ENCODE results near the gene HDAC4. TPM values are rescaled to one million over a fixed set of nuclear protein-coding genes. Genes with fewer than 3 reads are reported as not detected.

Gene HDAC4
- total RNA-seq, 1 donor from 2014 or later = 12.9 TPM

DNA sequence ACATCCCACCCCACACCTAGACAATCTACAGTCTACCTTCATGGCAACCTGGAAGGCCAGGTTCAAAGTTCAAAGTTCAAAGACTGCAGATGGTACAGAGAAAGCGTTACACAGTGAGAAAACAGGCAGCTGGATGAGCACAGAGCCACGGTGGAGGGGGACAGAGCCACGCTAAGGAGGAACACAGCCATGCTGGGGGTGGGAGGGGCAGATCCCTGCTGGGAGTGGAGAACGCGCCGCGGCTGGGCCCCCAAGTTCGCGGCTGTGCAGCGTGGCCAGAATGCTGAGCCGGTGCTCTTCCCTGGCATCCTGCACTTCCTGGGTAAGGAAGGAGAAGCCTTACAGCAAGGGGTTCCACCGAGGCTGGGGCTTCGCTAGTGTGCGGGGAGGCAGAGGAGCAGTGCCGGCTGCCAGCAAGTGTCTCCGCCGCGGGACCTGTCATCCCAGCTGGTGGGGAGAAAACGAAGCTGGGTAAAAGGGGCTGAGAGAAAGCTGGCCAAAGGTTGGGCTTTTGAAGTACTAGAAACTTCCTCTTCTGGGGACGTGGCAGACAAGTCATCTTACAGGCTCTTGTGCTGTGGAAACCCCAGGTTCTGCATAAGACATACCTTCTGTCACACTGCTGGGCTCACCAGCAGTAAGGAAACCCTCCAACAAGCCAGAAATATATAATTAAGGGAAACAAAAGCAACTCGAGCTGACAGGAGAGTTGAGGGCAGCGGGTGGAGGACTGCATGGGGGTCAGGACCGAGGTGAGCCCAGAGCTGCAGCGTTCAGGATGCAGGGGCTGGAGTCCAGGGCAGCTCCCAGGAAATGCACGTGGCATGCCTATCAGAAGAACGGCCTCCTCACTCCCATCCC lies 115.5 kb downstream of the HDAC4 start:
- DNase-seq (ENCODE audit: low read depth in 2 of 2) = no peak

DNA sequence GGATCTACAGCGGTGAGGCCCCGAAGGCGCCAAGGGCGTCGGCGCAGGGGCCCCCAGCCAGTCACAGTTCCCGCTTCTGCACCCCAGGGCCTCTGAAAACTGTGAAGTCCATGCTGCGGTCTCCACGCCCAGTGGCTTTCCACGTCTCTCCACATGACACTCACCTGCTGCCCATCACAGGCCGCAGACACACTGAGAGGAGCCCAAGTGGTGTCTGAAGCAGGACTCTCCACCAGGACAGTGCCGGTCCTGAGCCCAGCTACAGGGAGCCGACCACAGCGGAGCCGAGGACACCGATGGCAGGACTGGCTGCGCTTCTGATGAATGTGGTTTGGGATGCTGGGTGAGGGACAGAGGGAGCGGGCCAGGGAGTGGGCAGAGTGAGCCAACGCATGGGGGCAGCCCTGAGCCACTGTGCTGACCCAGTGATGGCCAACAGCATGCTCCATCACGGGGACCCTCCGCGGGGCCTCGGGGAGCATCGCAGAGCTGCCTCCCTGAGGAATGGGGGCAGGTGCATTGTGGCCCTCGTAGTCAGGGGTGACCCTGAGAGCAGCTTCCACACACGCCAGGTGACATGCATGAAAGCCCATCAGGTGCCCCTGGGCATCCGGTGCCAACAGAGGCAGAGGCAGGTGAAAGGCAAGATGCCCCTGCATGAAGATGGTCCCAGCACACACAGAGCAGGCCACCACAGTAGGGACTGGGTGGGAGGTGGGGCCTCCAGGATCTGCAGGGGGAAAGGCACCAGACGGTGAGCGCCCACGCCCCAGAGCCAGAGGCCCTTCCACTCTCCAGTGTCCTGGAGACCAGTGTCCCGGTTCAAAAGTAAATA lies 116.6 kb downstream of the HDAC4 start:
- no peak for DNase-seq (ENCODE audit: low read depth in 2 of 2)

DNA sequence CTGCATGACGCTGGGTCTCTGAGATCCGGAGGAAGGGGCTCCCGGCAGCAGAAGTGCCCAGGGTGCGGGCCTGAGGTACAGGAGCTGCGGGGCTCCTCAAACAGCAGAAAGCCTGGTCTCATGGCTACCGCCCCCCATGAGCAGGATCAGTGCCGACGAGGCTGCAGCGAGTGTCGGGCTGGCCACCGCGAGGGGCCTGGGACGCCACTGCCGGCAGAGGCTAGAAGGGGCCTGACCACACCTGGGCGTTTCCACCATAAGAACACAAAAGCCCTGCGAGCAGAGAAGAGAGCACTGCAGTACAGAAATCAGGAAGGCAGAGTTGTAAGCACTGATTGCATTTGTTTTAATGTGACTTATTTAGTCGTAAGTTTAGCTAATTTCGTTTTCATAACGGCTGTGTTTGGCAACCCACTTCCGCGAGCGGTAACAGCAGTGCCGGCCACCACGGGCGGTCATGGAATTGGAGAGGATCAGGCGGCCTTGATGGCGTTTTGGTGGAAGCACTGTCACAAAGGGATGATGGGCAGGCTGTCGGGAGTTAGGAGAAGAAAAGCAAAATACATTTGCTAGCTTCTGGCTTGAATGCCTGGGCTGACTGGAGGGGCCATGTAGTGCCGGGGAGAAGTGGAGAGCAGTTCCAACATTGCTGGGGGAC lies 117.4 kb downstream of the HDAC4 start:
- no peak for DNase-seq (ENCODE audit: low read depth in 2 of 2)

DNA sequence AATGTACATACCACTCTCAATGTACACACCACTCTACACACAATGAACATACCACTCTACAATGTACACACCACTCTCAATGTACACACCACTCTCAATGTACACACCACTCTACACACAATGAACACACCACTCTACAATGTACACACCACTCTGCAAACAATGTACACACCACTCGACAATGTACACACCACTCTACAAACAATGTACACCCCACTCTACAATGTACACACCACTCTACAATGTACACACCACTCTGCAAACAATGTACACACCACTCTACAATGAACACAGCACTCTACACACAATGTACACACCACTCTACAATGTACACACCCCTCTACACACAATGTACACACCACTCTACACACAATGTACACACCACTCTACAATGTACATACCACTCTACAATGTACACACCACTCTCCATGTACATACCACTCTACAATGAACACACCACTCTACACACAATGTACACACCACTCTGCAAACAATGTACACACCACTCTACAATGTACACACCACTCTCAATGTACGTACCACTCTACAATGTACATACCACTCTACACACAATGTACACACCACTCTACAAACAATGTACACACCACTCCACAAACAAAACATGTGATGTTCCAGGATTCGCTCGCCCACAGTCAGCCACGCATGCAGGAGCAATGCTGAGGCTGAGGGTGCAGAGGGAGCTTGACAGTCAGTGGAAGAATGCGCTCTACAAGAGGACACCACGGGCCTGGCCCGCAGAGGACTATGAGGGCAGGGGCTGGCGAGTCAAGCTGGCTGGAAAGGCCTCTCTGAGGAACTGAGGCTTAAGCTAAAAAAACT lies 118.2 kb downstream of the HDAC4 start:
- DNase-seq (ENCODE audit: low read depth in 2 of 2) = no peak

DNA sequence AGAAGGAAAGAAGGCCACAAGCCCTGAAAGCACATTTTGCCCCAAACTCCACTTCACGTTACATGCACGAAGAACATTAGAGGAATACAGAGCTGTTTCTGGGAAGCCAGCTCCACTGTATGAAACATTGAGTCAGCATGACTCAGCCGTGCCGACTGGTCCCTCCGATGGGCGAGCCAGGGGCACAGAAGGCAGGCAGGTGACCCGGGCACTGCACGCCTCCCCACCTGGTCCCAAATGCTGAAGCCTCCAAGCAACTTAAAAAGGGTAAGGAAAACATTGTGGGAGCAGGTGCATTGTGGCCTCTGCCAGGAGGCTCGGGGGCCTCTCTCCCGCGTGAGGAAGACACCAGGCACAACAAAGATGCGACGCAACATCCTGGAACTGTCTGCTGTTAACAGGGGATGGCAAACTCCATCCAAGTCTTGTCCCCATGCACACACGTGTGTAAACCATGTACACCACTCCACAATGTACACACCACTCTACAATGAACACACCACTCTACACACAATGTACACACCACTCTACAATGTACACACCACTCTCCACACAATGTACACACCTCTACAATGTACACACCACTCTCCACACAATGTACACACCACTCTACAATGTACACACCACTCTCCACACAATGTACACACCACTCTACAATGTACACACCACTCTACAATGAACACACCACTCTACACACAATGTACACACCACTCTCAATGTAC lies 120.4 kb downstream of the HDAC4 start:
- DNase-seq (ENCODE audit: low read depth in 2 of 2) = peak; percentile 32 to 64

DNA sequence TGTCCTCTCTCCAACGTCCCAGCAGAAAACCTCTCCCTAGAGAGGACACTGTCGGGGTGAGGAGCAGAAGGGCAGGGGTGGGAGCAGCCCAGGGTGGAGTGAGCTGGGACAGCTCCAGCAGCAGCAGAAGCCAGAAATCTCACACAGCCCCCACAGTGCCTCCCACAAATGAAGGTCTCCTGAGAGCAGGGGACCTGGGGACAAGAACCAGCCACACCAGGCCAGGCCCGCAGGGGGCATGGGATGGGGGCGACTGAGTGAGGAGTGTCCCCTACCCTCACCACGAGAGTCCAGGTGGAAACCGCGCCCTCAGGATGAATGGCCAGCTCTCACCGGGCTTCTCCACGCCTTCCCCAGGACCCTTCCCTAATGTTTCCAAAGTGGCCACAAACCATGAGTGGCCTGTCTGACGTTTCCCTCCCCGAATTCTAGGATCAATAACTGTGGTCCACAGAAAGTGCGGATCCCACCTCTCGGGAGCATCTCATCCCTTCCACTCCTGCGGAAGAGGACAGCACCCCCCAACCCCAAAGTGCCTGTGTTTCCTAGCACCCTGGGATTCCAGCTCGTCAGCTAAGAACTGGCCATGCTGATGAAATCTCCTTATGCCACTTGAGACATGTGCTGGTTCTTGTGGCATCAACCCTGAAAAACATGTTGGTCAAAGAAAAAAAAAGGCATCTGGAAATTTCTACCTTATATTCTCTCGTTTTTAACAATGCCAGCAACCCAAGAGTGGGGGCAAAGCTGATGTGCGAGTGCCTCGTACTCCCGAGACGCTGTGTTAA lies 121.1 kb downstream of the HDAC4 start:
- DNase-seq (ENCODE audit: low read depth in 2 of 2) = no peak

DNA sequence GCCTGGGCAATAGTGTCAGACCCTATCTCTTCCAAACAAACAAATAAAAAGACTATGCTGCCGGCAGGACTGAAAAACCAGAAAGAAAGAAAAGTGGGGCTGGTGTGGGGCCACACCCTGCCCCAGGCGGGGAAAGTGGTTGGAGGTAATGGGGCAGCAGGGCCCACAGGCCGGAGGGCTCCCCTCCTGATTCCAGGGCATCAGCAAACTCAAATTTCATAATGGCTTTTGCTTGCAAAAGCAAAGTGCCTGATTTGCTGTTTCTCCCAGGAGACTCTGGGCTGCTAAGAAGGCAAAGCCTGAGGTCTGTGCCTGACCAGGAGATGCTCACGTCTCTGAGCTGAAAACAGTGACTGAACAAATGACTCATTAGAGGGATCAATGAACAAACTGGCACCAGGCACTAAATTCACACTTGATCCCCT lies 121.9 kb downstream of the HDAC4 start:
- DNase-seq (ENCODE audit: low read depth in 2 of 2) = no peak

DNA sequence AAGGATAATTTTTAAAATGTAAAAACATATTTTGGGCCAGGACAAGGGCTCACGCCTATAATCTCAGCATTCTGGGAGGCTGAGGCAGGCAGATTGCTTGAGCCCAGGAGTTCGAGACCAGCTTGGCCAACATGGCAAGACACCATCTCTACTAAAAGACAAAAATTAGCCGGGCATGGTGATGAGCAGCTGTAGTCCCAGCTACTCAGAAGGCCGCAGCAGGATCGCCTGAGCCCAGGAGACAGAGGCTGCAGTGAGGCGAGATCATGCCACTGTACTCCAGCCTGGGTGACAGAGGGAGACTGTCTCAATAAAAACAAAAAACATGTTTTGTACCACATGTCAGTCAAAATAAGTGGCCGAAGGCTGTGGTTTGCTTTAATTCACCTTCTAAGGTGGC lies 122.5 kb downstream of the HDAC4 start:
- DNase-seq (ENCODE audit: low read depth in 2 of 2) = no peak

DNA sequence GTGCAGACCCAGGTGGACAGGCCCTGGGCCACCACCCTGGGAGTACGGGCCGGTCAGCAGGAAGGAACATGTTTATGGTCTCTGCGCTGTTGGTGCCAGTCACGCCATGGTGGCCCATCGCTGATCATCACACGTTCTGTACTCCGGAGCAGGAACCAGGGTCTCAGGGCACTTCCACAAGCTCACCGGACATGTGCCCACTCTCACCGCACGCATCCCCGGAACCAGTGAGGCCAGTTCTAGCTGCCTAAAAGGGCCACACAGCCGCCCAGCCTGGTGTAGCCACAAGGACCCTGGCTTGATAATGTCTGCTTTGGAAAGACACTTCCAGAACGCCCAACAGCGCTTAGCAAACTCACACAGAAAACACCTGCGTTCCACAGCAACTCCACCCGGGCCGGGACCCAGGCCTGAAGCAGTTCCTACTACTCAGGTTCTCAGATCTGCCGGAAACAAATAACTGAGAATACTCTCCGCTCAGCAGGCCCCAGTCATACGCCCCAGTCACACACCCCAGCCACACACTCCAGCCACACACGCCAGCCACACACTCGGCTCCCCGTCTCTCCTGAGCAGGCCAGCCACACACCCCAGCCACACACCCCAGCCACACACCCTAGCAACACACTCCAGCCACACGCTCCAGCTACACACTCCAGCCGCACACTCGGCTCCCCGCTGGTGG lies 123.3 kb downstream of the HDAC4 start:
- DNase-seq (ENCODE audit: low read depth in 2 of 2) = no peak

DNA sequence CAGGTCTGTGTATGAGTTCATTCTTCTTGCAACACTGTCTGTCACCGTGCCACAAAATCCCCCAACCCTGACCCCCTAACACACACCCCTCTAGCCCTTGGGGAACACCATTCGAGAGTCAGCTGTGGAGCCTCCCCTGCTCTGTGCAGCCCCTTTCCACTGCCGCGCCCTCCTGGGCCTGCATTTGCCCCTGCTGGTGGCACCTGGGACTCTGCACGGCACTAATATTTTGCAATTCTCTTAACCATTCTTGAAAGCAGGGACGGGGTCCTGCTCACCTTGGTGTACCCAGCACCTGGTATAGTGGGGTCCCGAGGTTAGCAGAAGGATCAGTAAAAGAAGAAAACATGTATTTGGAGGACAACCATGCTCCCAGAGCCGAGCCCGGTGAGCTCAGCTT lies 124.0 kb downstream of the HDAC4 start:
- DNase-seq (ENCODE audit: low read depth in 2 of 2) = no peak

DNA sequence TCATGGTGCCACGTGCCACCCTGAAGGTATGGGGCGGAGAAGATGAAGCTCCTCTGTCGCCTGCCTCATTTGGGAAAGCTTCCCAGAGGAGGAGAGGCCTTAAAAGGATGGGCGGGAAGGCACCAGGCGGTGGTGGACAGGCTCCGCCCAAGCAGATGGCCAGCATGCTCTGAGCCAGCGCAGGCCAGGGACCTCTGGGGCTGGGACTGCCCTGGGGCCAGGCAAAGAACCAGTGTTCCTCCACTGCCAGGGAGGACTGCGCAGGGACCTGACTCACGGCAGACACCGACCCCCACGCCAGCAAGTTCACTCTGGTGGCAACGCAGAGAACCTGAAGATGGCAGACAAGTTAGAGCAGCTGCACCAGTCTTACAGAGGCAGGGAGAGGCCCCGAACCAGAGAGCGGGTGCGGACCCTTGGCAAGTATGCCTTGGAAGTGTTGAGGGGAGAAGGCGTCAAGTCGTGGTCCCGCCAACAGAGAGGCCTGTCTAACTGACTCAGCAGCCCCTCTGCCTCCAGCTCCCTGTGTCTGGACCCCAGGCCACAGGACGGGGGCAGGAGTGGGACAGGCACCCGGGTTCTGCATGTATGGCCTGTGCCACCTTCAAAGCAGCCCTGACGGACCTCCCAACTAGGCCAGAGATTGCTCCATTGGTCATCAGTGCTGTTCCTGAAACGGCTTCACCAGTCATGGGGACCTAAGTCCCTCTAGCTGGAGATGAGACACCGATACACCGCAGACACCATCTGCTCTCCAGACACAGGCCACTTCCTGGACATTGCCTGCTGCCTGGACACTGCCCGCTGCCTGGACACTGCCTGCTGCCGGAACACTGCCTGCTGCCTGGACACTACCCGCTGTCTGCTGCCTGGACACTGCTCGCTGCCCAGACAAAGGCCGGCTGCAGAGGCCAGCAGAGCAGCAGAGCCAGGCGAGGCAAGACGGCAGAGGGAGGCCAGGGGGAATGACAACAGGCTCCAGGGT lies 124.7 kb downstream of the HDAC4 start:
- DNase-seq (ENCODE audit: low read depth in 2 of 2) = peak in 1 of 2 donors; percentile 41

DNA sequence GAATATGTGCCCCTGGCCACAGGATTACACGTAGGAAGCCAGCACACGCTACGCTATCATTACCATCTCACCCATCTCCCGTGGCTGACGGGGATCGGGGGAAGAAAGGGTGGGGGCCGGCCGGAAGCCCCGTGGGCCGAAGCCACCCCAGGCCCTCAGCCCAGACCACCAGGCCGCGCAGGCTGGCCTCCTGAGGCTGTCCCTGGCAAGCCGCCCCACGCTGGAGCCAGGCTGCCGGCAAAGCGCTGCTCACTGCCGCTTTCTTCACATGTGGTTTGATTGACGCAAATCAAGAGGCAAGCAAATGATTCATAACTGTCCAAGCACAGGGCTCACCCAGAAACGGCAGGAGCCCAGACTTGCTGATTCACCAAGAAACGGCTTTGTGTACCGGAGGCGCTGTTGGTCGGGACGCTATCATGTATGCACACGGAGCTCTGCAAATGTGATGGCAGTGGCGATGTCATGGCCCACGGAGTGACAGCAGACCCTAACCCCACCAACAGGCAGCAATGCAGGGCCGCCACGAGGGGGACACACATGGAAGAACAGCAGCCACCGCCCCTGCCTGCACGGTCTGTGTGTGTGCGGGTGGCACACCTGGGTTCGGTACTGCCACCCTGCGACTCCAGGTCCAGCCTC lies 125.7 kb downstream of the HDAC4 start:
- peak in 1 of 2 donors; percentile 93 for DNase-seq (ENCODE audit: low read depth in 2 of 2)

DNA sequence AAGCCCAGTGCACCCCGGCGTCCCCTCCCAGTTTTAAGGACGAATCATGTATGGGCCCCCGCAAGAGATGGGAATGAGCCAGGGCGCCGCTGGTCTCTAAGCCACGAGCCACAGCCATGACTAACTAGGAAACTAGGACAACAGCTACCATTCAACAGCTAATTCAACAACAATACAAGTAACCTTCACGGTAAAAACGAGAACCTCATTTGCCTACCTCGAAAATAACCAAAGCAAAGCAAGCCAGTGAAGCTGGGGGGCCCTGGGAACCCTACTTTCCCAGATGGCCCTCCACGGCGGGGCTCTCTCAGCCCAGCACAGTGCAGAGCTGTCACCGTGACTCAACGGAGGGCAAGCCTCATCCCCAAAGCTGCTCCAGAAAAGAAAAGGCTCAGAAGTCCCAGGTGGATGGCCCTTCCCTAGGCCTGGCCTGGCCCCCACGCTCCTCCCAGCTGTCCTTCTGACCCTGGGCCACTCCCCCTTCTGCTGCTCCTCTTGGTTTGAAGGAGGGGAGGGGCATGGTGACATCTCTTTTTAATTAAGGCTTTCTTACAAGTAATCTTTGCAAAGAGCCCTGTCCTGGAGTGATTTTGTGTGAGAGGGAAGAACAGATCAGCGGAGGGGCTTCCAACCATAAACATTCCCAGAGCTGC lies 126.3 kb downstream of the HDAC4 start:
- DNase-seq (ENCODE audit: low read depth in 2 of 2) = no peak

DNA sequence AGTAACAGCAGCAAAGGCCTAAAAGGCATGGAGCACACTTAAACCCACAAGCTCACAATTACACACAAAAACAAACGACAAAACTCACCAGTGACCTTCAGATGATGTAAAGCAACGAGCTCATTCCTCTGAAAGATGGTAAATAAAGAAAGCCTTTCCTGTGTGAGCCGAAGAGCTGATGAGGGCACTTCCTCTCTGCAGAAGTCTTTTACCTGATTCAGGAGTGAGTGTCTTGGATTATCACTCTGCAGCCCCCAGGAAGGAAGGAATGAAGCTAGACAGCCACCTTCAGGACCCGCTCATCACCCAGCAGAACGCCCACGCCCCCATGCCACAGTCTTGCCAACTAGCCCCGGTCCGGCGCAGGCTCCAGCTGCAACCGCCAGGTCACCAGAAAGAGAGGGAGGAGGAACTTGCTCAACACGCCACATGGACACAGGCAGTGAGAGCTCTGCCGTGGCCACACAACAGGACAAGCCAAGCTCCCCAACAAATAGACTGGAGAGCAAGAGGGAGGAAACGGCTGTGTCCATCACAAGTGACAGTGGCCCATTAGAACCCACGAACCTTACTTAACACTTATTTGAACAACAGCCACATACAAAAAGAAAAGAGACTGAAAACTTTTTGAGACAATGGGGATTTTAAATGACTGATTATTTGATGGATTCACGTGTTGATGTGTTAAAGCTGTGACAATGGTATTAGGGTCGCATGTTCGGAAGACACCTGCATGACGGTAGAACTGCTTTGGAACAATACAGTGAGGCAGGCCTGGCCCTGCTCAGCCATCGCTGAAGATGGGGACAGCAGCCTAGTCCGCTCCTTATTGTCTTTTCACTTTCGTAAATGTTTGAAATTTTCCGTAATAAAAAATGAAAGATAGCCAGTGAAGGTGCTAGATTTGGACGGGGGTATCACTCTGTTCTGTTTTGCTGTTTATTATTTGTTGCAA lies 127.3 kb downstream of the HDAC4 start:
- DNase-seq (ENCODE audit: low read depth in 2 of 2) = no peak

DNA sequence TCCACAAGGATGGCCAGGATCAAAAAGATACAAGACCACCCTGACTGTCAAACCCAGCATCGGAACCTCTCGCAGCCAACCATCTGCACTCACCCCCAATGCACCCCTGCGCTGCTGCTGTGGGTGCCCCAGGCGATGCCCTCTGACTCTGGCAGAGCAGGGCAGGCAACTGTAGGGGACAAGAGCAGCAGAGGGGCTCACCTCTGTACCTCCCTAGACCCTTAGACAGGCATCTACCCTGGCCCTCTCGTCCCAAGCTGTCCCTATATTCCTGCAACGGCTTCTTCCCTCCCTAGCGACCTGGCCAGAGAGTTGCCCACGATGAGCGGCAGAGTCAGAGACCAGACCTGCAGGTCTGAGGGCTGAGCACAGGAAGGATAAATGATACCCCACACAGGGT lies 128.2 kb downstream of the HDAC4 start:
- no peak for DNase-seq (ENCODE audit: low read depth in 2 of 2)

DNA sequence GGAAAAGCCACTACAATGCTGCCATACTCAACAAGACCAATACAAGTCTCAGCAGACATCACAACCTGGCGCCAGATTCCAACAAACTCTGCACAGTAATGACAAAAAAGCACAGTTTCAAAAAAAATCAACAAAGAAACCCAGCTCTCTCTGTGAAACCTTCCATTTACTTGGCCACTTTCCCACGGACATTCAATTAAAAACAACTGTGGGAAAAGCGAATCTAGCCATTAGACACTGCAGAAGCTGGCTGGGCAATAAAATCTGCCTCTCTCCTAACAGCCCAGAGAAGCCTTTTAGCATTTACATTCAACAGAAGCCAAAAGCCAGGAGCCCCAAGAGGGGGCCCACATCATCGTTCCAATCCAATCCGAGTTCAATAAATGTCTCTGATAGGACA lies 128.9 kb downstream of the HDAC4 start:
- no peak for DNase-seq (ENCODE audit: low read depth in 2 of 2)

All from lung microvascular endothelial cell (primary cell).